ENCODE results near the gene MEA1. TPM values are rescaled to one million over a fixed set of nuclear protein-coding genes. Genes with fewer than 3 reads are reported as not detected.

Gene MEA1
- total RNA-seq, 1 donor from 2014 or later, result 46.1 TPM

GRCh38 chr6:43040542-43041257 lies 27.0 kb upstream of the MEA1 start:
- no peak for DNase-seq (ENCODE audit: low spot score)

DNA sequence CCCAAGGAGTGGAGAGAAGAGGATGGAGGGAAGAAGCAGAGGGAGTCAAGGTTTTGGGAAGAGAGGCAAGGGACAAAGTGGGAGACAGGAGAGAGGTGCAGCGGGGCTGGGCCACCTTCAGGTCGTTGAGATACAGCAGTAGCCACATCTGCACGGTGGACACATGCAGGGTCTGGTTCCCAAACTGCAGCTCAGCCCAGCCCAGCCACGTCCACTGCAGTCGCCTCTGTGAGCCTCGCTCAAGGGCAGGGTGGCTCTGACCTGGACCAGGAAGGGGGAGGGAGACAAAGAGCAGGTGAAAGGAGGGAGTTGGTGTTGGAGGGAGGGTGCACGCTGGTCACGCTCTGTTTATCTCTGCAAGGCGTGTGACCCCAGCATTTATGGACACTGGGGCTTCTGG lies 25.0 kb upstream of the MEA1 start:
- DNase-seq (ENCODE audit: low spot score), result no peak

GRCh38 chr6:43037706-43038105 lies 24.0 kb upstream of the MEA1 start:
- no peak for DNase-seq (ENCODE audit: low spot score)

DNA sequence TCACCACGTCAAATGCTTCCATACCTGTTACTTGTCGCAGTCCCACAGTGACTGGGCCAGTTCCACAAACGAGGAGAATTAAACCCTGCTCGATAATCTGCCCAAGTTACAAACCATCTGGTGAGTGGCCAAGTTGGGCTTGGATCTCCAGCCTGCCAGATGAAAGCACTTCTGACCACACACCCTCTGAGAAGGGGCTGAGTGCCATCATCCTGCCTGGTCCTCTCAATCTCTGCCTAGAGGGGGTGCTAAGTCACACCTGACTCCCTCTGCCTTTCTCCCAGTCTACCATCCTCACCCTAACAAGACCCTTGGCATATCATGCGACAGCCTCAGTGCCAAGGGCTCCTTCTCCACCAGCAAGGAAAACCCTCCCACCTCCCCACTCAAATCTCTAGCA lies 23.5 kb upstream of the MEA1 start:
- DNase-seq (ENCODE audit: low spot score), result no peak

DNA sequence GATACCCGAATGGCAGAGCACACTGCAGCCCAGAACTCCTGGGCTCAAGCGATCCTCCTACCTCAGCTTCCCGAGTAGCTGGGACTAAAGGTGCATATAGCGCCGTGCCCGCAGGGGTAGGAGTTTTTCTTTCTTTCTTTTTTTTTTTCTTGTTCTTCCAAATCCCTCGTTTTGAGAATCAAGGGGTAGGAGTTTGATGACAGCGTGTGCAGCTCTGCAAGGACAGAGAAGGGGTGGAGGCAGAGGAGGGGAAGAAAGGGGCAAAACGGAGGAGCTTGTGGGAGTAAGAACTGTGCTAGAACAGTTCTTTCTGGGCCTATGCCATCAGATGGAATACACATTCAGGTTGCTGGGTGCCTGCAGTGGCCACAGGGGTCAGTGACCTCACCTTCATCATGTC lies 23.0 kb upstream of the MEA1 start:
- DNase-seq (ENCODE audit: low spot score), result no peak

DNA sequence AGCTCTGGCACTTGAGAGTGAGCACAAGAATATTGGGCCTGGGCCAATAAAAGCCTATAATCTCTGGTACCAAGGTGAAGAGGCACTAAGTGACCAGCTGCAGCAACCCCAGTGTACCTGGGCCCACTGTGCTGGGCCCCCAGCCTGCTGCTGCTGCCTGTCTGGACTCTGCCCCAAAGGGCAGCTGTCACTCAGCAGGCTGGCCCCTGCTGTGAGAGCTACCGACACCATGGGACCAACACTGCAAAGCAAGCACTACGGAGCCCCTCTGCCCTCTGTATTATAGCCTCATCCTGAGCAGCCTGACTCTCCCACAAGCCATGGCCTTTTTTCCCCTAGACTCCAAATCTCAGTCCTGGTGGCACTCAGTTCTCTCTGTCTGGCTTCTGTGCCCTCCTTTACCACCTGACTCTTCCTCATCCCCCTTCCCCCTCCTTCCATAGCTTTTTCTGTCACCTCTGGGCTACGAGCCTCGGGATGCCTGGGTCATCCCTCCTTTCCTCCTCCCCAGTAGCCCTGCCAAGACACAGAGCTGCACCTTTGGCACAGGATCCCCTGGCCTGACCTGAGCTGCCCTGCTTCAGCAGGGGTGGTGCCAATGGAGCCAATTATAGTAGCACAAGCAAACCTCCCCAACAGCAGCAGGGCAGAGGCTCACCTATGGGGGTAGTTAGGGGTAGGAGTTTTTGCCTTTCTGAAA lies 21.9 kb upstream of the MEA1 start:
- no peak for DNase-seq (ENCODE audit: low spot score)

DNA sequence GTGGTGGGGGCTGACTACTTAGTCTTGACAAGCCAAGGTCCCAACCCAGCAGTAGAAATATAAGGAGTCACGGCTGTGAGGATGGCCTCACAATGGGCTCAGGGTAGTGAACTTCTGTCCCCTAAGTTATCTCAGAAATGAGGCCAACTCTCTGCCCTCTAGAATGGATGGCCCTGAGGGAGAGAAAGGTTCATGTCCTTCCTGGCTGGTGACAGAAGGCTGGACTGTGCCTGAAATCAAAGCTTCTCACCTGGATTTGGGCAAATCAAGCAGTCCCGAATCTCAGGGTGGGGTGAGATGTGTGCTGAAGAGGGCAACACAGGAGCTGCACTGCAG lies 20.4 kb upstream of the MEA1 start:
- DNase-seq (ENCODE audit: low spot score), result no peak

DNA sequence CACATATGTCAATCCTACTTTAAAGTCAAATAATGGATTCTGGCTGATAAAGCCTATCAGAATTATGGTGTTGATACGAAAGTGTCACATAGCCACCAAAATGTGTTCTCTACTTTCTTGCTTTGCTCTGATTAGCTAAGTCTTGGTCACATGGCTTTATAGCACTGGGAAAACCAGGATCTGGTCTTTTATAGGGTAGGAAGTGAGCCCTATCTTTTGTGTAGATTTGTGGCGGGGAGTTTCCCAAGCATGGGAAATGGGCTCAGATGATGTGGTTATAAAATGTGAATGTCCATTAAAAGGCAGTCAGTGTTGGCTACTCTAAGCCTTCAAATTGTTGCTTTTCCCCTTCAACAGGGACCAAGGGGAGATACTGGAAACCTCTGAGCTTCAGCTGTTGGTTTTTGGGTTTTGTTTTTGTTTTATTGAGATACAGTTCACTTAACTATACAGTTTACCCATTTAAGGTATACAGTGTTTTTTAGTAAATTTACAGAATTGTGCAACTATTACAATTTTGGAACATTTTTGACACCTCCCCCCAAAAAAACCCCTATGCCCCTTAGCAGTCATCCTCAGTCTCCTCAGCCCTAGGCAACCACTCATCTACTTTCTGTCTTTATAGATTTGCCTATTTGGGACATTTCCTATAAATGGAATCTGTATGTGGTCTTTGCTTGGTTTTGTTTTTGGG lies 19.9 kb upstream of the MEA1 start:
- DNase-seq (ENCODE audit: low spot score), result no peak

DNA sequence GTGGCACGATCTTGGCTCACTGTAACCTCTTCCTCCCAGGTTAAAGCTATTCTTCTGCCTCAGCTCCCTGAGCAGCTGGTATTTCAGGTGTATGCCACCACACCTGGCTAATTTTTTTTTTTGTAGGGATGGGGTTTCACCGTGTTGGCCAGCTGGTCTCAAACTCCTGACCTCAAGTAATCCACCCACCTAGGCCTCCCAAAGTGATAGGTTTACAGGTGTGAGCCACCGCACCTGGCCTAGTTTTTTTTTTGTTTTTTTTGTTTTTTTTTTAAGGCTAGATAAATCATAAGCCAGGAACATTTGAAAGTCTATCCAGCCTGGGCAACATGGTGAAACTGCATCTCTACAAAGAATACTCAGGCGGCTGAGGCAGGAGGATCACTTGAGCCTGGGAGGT lies 18.6 kb upstream of the MEA1 start:
- no peak for DNase-seq (ENCODE audit: low spot score)

DNA sequence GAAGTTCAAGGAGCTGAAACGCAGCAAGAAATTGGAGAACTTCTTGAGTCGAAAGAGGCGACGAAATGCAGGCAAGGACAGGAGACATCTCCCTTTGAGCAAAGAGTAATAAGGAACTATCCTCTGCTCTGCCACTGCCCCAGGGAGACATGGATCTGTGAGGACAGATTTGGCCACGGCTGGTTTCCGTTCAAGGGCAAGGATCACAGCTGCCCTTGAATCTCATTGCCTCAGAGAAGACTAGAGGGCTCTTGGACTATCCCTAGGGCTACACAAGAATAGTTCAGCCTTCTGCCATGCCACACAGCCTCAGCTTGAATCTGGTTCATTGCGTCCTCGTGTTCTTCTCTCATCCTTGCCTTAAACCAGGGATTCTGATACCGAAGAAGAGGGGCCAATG lies 15.4 kb upstream of the MEA1 start:
- no peak for DNase-seq (ENCODE audit: low spot score)

GRCh38 chr6:43026365-43026764 lies 12.6 kb upstream of the MEA1 start:
- no peak for DNase-seq (ENCODE audit: low spot score)

- DNase-seq (ENCODE audit: low spot score), result no peak
These were observed 10.7 kb upstream of the MEA1 start for GRCh38 chr6:43024436-43024835.

DNA sequence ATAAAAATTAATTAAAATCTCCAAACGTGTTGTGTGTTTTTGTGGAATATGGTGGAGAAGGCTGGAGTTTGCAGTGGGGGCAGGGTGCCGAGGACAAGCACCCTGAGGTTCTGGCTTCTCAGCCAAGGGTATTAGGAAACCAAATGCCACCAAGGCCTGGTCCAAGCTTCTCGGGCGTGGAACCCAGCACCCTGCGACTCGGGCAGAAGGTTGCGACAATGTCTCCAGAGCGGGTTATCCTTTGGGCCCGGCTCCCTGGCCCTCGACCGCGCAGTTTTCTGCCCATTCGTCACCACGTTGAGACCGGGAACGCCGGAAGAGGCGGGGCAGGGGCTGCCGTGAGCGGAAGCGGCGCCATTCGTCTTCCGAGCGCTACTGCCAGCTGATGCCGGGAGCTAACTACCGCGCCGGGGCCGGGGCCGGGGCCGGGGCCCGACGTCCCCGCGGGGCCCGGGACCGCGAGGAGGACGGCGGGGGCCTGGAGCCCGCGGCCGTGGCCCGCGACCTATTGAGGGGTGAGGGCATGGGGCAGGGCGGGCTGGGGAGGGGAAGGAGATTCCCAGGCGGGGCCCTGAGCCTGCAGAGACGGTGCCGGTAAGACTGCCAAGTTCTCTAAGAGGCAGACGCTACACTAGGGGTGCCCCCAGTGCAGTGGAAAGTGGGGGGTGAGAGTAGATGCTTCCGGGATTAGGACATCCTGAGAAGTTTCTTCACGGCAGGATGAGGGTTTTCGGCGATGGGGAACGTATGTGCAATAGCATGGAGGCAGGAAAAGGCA lies 7.7 kb upstream of the MEA1 start, which contains the start of gene RRP36:
Gene RRP36 (plus strand): TSS at position 354 of the 778 bp plus-strand sequence. CDS start 32 bp downstream, at position 386.
- DNase-seq (ENCODE audit: low spot score), result peak; percentile 94

DNA sequence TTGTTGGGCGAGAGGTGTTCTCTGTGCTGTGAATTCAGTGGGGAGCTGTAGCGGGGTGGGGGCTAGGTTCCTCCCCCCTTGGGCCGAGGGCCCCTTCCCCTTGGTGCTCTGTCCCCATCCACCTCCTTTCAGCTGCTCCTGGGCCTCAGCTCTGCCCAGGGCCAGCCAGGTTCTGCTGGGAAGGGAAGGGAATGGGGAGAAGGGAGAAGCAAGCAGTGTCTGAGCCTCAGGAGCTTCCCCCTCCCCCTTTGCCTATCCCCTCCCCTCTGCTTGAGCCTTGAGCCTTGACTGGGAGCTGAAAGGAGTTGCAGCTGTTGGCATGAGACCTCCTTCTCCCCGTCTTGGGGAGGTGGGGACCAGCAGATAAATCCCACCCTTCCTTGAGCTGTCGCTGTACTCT lies 7.1 kb upstream of the MEA1 start:
- no peak for DNase-seq (ENCODE audit: low spot score)

DNA sequence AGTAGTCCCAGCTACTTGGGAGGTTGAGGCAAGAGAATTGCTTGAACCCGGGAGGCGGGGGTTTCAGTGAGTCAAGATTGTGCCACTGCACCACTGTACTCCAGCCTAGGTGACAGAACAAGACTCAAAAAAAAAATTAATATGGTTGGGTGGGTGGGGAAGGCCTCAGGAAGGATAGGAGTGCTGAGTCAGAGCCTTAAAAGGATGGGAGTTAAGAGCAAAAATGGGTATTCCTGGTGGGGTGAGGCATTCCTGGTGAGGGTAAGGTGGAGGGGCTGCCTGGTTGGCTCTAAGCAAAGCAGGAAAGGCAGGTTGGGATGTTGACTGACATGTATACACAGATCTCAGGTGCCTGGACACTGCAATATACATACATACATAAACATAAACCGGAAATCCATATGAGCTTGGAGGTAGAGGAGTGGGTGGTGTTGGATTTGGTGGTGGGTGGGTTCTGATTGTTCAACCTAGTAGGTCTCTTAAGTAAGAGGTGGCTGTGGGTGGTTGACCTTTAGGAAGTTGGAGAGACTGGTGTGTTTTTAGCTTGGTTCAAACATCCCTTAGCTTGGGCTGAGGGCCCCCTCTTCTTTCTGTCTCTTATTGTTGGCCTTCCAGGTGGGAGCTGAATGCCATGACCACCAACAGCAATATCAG lies 6.4 kb upstream of the MEA1 start:
- DNase-seq (ENCODE audit: low spot score), result no peak

GRCh38 chr6:43019152-43019551 lies 5.4 kb upstream of the MEA1 start:
- no peak for DNase-seq (ENCODE audit: low spot score)

- no peak for DNase-seq (ENCODE audit: low spot score)
These were observed 3.2 kb upstream of the MEA1 start for GRCh38 chr6:43016943-43017334.

DNA sequence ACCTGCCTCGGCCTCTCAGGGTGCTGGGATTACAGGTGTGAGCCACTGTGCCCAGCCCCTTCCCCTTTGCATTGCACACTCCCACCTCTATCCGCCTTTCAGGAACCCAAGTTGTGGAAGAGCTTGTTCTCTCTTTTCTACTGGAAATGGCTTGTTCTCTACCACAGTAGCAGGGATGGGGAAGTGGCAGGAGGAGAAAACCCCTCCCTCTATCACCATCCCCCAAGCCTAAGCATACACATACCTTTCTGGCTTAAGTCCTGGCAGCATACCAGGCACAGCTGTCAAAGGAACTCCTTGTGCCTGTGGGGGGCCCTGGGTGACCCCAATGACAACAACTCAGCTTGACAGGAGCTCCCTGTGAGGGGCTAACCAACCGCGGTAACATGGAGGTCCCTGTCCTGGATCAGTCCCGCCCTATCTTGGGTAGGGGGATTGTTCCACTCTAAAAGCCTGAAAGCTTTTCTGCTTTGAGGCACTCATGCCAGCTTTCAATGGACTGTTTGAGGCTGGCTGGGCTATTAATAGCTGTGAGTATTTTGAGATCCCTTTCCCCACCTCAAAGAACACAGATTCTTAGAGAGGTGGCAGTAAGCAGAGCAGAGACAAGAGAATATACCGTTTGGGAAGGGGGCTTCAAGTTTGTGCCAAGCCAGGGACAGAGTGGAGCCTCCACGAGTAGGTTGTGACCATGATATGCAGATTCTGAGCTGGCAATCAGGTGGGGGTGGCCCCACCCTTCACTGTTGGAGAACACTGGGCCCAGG lies 2.6 kb upstream of the MEA1 start:
- no peak for DNase-seq (ENCODE audit: low spot score)

DNA sequence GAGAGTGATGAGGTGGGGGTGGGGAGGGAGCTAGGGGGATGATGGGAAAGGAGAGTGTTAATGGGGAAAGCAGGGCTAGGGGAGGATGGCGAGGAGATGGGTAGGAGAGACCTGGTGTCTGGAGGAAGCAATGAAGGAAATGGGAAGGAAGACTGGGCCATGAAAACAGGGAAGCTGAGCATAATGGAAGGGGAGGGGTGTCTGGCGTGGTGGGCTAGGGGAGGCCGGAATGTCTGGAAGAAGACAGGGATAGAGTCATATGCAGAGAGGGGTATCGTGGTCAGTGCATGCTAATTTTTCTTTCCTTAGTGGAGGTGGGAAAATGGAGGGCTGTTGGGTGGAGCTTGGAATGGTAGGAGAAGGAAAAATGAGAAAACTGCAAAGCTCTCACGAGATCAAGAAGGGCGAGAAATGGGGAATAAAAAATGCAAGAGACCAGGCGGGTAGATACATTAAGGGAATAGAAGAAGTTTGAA lies 726 bp upstream of the MEA1 start:
- DNase-seq (ENCODE audit: low spot score), result no peak
